Measurements from ENCODE around the gene ARMCX1.
"Not testable (repeated sequence)": the region's sequence is repeated elsewhere in the genome, so short reads cannot be mapped to it uniquely, and the experiment has no call there.

Gene ARMCX1

GRCh38 chrX:101564651-101565050 lies 14.3 kb downstream of the ARMCX1 start:
- TF ChIP-seq EZH2 (IDR thresholded peaks at IDR 0.05) (no peak), POLR2AphosphoS5 (IDR thresholded peaks at IDR 0.05; ENCODE audit: borderline replicate concordance, low read depth, low read length) (no peak), FOXP2 (optimal IDR thresholded peaks at IDR 0.05; ENCODE audit: control extremely low read depth, extremely low read length, insufficient read depth) (no peak)
- Histone ChIP-seq H3K27ac (no peak overlapping the region), H3K4me3 (no peak overlapping the region), H3K9ac (ENCODE audit: insufficient read length) (no peak overlapping the region), H3K36me3 (ENCODE audit: insufficient read depth, low read length) (no peaks in the 10 kb centered on the region), H3K9me3 (ENCODE audit: low read depth, low read length) (no peaks in the 10 kb centered on the region)
- no peak for DNase-seq (ENCODE audit: low read depth, low spot score)

DNA sequence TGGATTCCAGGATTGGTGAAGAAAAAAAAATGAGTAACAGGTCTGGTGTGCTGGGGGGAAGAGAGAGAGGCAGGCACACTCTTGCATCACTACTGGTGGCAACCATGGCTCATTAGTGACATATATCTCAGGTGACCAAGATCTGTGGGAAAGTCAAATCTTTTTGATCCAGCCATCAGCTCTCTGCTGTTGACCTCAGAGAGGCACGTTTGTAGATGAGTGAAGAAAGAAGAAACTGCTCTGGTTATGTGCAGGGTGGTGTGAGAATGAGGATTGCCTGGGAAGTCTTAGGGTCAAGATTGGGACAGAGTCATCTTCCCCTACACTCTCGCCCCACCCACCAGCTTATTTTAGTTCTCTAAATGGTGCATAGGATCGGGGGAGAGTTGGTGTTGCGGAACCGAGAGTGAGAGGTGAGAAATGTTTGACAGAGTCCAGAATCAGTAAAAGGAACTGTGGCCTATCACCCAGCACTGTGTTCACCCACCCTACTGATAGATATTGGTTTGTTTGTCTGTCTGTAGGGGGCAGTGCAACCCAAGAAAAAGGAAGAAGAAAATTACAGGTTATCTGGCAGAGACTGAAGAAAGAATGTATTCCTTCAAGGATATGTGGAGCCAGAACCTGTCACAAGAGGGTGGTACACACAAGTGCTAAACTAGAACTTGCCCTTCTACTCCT lies 45.5 kb downstream of the ARMCX1 start:
- peak; percentile 30 for DNase-seq (ENCODE audit: low read depth, low spot score)
- Histone ChIP-seq H3K27ac (no peak overlapping the region), H3K9ac (ENCODE audit: insufficient read length) (no peak overlapping the region), H3K4me3 (no peak overlapping the region), H3K36me3 (ENCODE audit: insufficient read depth, low read length) (no peaks in the 10 kb centered on the region), H3K9me3 (ENCODE audit: low read depth, low read length) (no peaks in the 10 kb centered on the region)
- TF ChIP-seq POLR2AphosphoS5 (IDR thresholded peaks at IDR 0.05; ENCODE audit: borderline replicate concordance, low read depth, low read length): no peak
- no peak for TF ChIP-seq FOXP2 (optimal IDR thresholded peaks at IDR 0.05; ENCODE audit: control extremely low read depth, extremely low read length, insufficient read depth)
- TF ChIP-seq EZH2 (IDR thresholded peaks at IDR 0.05): no peak

GRCh38 chrX:101599592-101599991 lies 49.2 kb downstream of the ARMCX1 start:
- not testable (repeated sequence) for H3K4me3 ChIP-seq; H3K9ac ChIP-seq (ENCODE audit: insufficient read length); H3K27ac ChIP-seq; H3K9me3 ChIP-seq (ENCODE audit: low read depth, low read length); DNase-seq (ENCODE audit: low read depth, low spot score); H3K36me3 ChIP-seq (ENCODE audit: insufficient read depth, low read length)

- no peak for DNase-seq (ENCODE audit: low read depth, low spot score)
- TF ChIP-seq POLR2AphosphoS5 (IDR thresholded peaks at IDR 0.05; ENCODE audit: borderline replicate concordance, low read depth, low read length): no peak
- TF ChIP-seq FOXP2 (optimal IDR thresholded peaks at IDR 0.05; ENCODE audit: control extremely low read depth, extremely low read length, insufficient read depth): no peak
- no peak for TF ChIP-seq EZH2 (IDR thresholded peaks at IDR 0.05)
- H3K27ac ChIP-seq: peak overlapping the region; percentile 73; the same call in 1 of the 2 replicates
- H3K9me3 ChIP-seq (ENCODE audit: low read depth, low read length): no peaks in the 10 kb centered on the region
- H3K9ac ChIP-seq (ENCODE audit: insufficient read length): no peak overlapping the region
- peak overlapping the region; percentile 45 for H3K4me3 ChIP-seq
- H3K36me3 ChIP-seq (ENCODE audit: insufficient read depth, low read length): no peaks in the 10 kb centered on the region
Measured at GRCh38 chrX:101602077-101602476, 51.7 kb downstream of the ARMCX1 start.

Data from SK-N-MC (cell line).